OCI-LY7 (cell line): ENCODE data around the gene RTL9. TPM values are rescaled to one million over a fixed set of nuclear protein-coding genes. Genes with fewer than 3 reads are reported as not detected.

Experiments used
- BruUV-seq: library from RNA; stranded (reverse); fragments of 400-500 nt; replicated peaks from 2 replicates; lab custom pipeline; 2021; lab: Mats Ljungman, UMichigan
- CTCF ChIA-PET: fragments of 300-600 bp; sonication (Branson Sonifier 250); formaldehyde crosslinking; loops from one replicate; lab custom pipeline; 2022; ENCODE audit warnings: antibody characterized with exemption; ENCODE audit not compliant: unreplicated experiment; lab: Charles Lee
- POLR2A ChIA-PET: fragments of 300-600 bp; sonication (Branson Sonifier 250); formaldehyde crosslinking; loops from one replicate; lab custom pipeline; 2022; ENCODE audit warnings: antibody characterized with exemption; lab: Charles Lee
- DNase-seq: peaks from one replicate; pipeline ENCODE4 v3.0.0-alpha.2; 2015; ENCODE audit warnings: low spot score
- H2AFZ ChIP-seq: fragments of 200-600 bp; sonication (generic), shearing (Covaris generic); 2 replicates; pipeline ENCODE4 v1.6.1; 2014; ENCODE audit warnings: mild to moderate bottlenecking, antibody characterized with exemption, low read length, moderate library complexity
- H3K27ac ChIP-seq: fragments of 200-600 bp; sonication (generic); 2 replicates; pipeline ENCODE4 v1.5.1; 2014; ENCODE audit warnings: mixed run types, low read depth, mild to moderate bottlenecking, moderate library complexity, low read length, inconsistent platforms; ENCODE audit not compliant: poor library complexity, severe bottlenecking
- H3K36me3 ChIP-seq: fragments of 200-600 bp; sonication (generic); 2 replicates; pipeline ENCODE4 v1.6.1; 2014; ENCODE audit warnings: mild to moderate bottlenecking, antibody characterized with exemption, low read length, moderate library complexity, mixed read lengths; ENCODE audit not compliant: insufficient read depth
- H3K4me1 ChIP-seq: fragments of 200-600 bp; sonication (generic); 2 replicates; pipeline ENCODE4 v1.5.1; 2014; ENCODE audit warnings: mild to moderate bottlenecking, low read length; ENCODE audit not compliant: insufficient read depth, poor library complexity, severe bottlenecking
- H3K4me2 ChIP-seq: fragments of 200-600 bp; sonication (generic); 2 replicates; pipeline ENCODE4 v1.6.1; 2014; ENCODE audit warnings: mild to moderate bottlenecking, low read length
- H3K4me3 ChIP-seq: fragments of 200-600 bp; sonication (generic); 2 replicates; pipeline ENCODE4 v1.5.1; 2014; ENCODE audit warnings: mild to moderate bottlenecking, low read depth, low read length; ENCODE audit not compliant: poor library complexity, severe bottlenecking
- H3K79me2 ChIP-seq: fragments of 200-600 bp; sonication (generic); 2 replicates; pipeline ENCODE4 v1.6.1; 2016; ENCODE audit warnings: low read depth, mild to moderate bottlenecking, low read length, moderate library complexity, mixed read lengths; ENCODE audit not compliant: insufficient read depth
- H3K9me2 ChIP-seq: fragments of 200-600 bp; sonication (generic); 2 replicates; pipeline ENCODE4 v1.6.1; 2016; ENCODE audit warnings: mild to moderate bottlenecking, low read length, mixed read lengths; ENCODE audit not compliant: insufficient read depth
- H3K9me3 ChIP-seq: fragments of 200-600 bp; sonication (generic); 2 replicates; pipeline ENCODE4 v1.6.1; 2014; ENCODE audit warnings: mild to moderate bottlenecking, mixed run types, low read length, mixed read lengths
- H4K20me1 ChIP-seq: fragments of 200-600 bp; sonication (generic); 2 replicates; pipeline ENCODE4 v1.6.1; 2014; ENCODE audit warnings: mild to moderate bottlenecking, antibody characterized with exemption, low read length, moderate library complexity, mixed read lengths; ENCODE audit not compliant: insufficient read depth
- CTCF ChIP-seq: fragments of 200-600 bp; sonication (generic); conservative IDR thresholded peaks from 2 replicates; pipeline ENCODE4 v1.5.1; 2014; ENCODE audit warnings: mild to moderate bottlenecking, antibody characterized with exemption, low read length, moderate library complexity, mixed read lengths
- EZH2phosphoT487 ChIP-seq: fragments of 200-600 bp; sonication (generic); IDR thresholded peaks from 2 replicates; pipeline ENCODE4 v1.6.1; 2018; ENCODE audit warnings: low read depth, borderline replicate concordance, mild to moderate bottlenecking, mixed run types, antibody characterized with exemption, low read length, moderate library complexity, mixed read lengths
- intact Hi-C: fragments of 100-400 bp; cut with micrococcal nuclease; formaldehyde crosslinking; loops from one replicate; pipeline ENCODE4 v1.10.0; 2022; ENCODE audit not compliant: unreplicated experiment
- small RNA-seq: library from RNA; depleted of rRNA; stranded (forward); fragments of <200 nt; gene quantifications from one replicate; pipeline ENCODE3, GENCODE V24; 2014
- total RNA-seq, 2 experiments: library from RNA; depleted of rRNA in 1 of 2; stranded (reverse); fragments of >200 nt in 1 of 2; shearing (Covaris generic) in 1 of 2; gene quantifications; 2 replicates each; pipeline ENCODE4 v1.2.3, GENCODE V29; 2014 to 2022

The RTL9 gene
- total RNA-seq, 2 experiments from 2014 or later, result not detected

- ChIA-PET POLR2A (no interaction called here), CTCF (no interaction called here)
- H3K9me3 ChIP-seq, result no peaks in the 10 kb centered on the region
- BruUV-seq, result no TSS peak
- no peaks in the 10 kb centered on the region for H3K4me1 ChIP-seq
- H3K79me2 ChIP-seq, result no peaks in the 10 kb centered on the region
- intact Hi-C loops, result no loop called here
- H2AFZ ChIP-seq, result no peak overlapping the region
- DNase-seq, result no peak
- H3K27ac ChIP-seq, result no peak overlapping the region
- H3K9me2 ChIP-seq, result no peaks in the 10 kb centered on the region
- H3K36me3 ChIP-seq, result no peaks in the 10 kb centered on the region
- no peak for TF ChIP-seq EZH2phosphoT487
- TF ChIP-seq CTCF, result no peak
- H3K4me3 ChIP-seq, result no peak overlapping the region
- H3K4me2 ChIP-seq, result no peak overlapping the region
- H4K20me1 ChIP-seq, result no peaks in the 10 kb centered on the region
These were observed 48.2 kb downstream of the RTL9 start for GRCh38 chrX:110406822-110407221.

- Histone ChIP-seq H3K27ac (no peak overlapping the region), H3K79me2 (no peaks in the 10 kb centered on the region), H3K4me3 (no peak overlapping the region), H3K9me3 (no peaks in the 10 kb centered on the region), H3K4me1 (no peaks in the 10 kb centered on the region), H4K20me1 (no peaks in the 10 kb centered on the region), H2AFZ (no peak overlapping the region), H3K9me2 (no peaks in the 10 kb centered on the region), H3K36me3 (no peaks in the 10 kb centered on the region), H3K4me2 (no peak overlapping the region)
- intact Hi-C loops, result loop anchor here (1.0 kb wide), 1 partner anchor 248 kb away; no protein-coding TSS in a partner anchor
- no TSS peak for BruUV-seq
- TF ChIP-seq EZH2phosphoT487 (no peak), CTCF (peak; percentile 78)
- ChIA-PET CTCF (interaction anchor here (1.1 to 1.7 kb wide), 2 partner anchors 247 to 252 kb away, joined by 5 to 7 read pairs; no protein-coding TSS in a partner anchor), POLR2A (interaction anchor here (1.5 kb wide), 1 partner anchor 86 kb away, joined by 9 read pairs; no protein-coding TSS in a partner anchor)
- DNase-seq, result peak; percentile 53
These were observed 49.4 kb downstream of the RTL9 start for GRCh38 chrX:110407910-110408545.

Small RNAs within 50 kb of the gene (small RNA-seq; reads per million reads assigned to genes)
- not detected for gene GNG5P2

Other genes starting within 250 kb of the RTL9 start
- gene AMMECR1, start 40.8 kb upstream of the RTL9 start, total RNA-seq (2014; rRNA removed; shearing (Covaris generic)), result 12.5 and 19.1 TPM in 2 replicates
- gene AMMECR1, start 40.8 kb upstream of the RTL9 start, total RNA-seq (2022), result 32.3 and 36.4 TPM in 2 replicates